Mesenchymal stem cell (in vitro differentiated cells and primary cell): ENCODE measurements around the gene SLC16A8.

Experiments used
- DNase-seq: peaks from one replicate; pipeline ENCODE4 v3.0.0-alpha.2; 2013
- H2AFZ ChIP-seq: one replicate; pipeline ENCODE4 v1.6.1; 2013; ENCODE audit warnings: low read depth, mild to moderate bottlenecking, control low read depth, inconsistent platforms, low read length, moderate library complexity
- H2AK5ac ChIP-seq: 2 replicates; pipeline ENCODE4 v1.6.1; 2013; ENCODE audit warnings: low read length, moderate library complexity, mild to moderate bottlenecking, inconsistent platforms; ENCODE audit not compliant: severe bottlenecking
- H2BK120ac ChIP-seq: one replicate; pipeline ENCODE4 v1.6.1; 2013; ENCODE audit warnings: low read depth, mild to moderate bottlenecking, inconsistent platforms, low read length, moderate library complexity
- H2BK12ac ChIP-seq, 2 experiments: one replicate each; pipeline ENCODE4 v1.6.1; 2013; ENCODE audit warnings: inconsistent platforms in 2 of 2, low read length in 2 of 2, mild to moderate bottlenecking in 2 of 2, moderate library complexity in 2 of 2, control low read depth in 1 of 2
- H2BK15ac ChIP-seq: one replicate; pipeline ENCODE4 v1.6.1; 2013; ENCODE audit warnings: mild to moderate bottlenecking, low read depth, inconsistent platforms; ENCODE audit not compliant: poor library complexity, severe bottlenecking
- H2BK5ac ChIP-seq: 2 replicates; pipeline ENCODE4 v1.6.1; 2013; ENCODE audit warnings: low read depth, mild to moderate bottlenecking, low read length, control low read depth, inconsistent platforms; ENCODE audit not compliant: poor library complexity, severe bottlenecking
- H3K14ac ChIP-seq, 2 experiments: one replicate each; pipeline ENCODE4 v1.6.1; 2013; ENCODE audit warnings: inconsistent platforms in 2 of 2, low read length in 2 of 2, control low read depth in 1 of 2, mild to moderate bottlenecking in 1 of 2, moderate library complexity in 1 of 2
- H3K18ac ChIP-seq, 2 experiments: one replicate each; pipeline ENCODE4 v1.6.1; 2013; ENCODE audit warnings: inconsistent platforms in 2 of 2, low read length in 2 of 2, control low read depth in 1 of 2, low read depth in 1 of 2, mild to moderate bottlenecking in 1 of 2
- H3K23ac ChIP-seq, 2 experiments: one replicate each; pipeline ENCODE4 v1.6.1; 2013; ENCODE audit warnings: inconsistent platforms in 2 of 2, low read length in 2 of 2, mild to moderate bottlenecking in 2 of 2, moderate library complexity in 2 of 2, control low read depth in 1 of 2
- H3K27ac ChIP-seq: 2 replicates; pipeline ENCODE4 v1.5.1; 2013; ENCODE audit warnings: mild to moderate bottlenecking, moderate library complexity, low read length, control low read depth, inconsistent platforms; ENCODE audit not compliant: poor library complexity, severe bottlenecking
- H3K27me3 ChIP-seq, 2 experiments: 2 replicates each; pipeline versions ENCODE4 v1.6.1 to v1.7.0; 2013; ENCODE audit warnings: low read length in 2 of 2, mild to moderate bottlenecking in 2 of 2, moderate library complexity in 2 of 2, control low read depth in 1 of 2, inconsistent platforms in 1 of 2; ENCODE audit not compliant: control insufficient read depth in 1 of 2, insufficient read depth in 1 of 2
- H3K36me3 ChIP-seq, 2 experiments: 2 replicates each; pipeline versions ENCODE4 v1.6.1 to v1.7.0; 2013; ENCODE audit warnings: low read length in 2 of 2, control low read depth in 1 of 2, inconsistent platforms in 1 of 2, low read depth in 1 of 2, mild to moderate bottlenecking in 1 of 2; ENCODE audit not compliant: insufficient read depth in 2 of 2, control insufficient read depth in 1 of 2
- H3K4ac ChIP-seq, 2 experiments: one replicate each; pipeline ENCODE4 v1.6.1; 2013; ENCODE audit warnings: inconsistent platforms in 2 of 2, low read length in 2 of 2, mild to moderate bottlenecking in 2 of 2, moderate library complexity in 2 of 2, control low read depth in 1 of 2, low read depth in 1 of 2
- H3K4me1 ChIP-seq: 2 replicates; pipeline ENCODE4 v1.6.1; 2013; ENCODE audit warnings: low read depth, low read length, control low read depth; ENCODE audit not compliant: control insufficient read depth, insufficient read depth
- H3K4me2 ChIP-seq: 2 replicates; pipeline ENCODE4 v1.6.1; 2013; ENCODE audit warnings: low read length, mild to moderate bottlenecking, inconsistent platforms; ENCODE audit not compliant: poor library complexity, severe bottlenecking
- H3K4me3 ChIP-seq, 2 experiments: 2 replicates each; pipeline versions ENCODE4 v1.5.1 to v1.7.0; 2013; ENCODE audit warnings: low read length in 2 of 2, mild to moderate bottlenecking in 2 of 2, control low read depth in 1 of 2, low read depth in 1 of 2; ENCODE audit not compliant: insufficient read depth in 1 of 2
- H3K79me1 ChIP-seq: replicated peaks from 2 replicates; pipeline ENCODE4 v1.6.1; 2013; ENCODE audit warnings: mild to moderate bottlenecking, control low read depth, low read length, inconsistent platforms; ENCODE audit not compliant: poor library complexity, severe bottlenecking
- H3K9ac ChIP-seq: 2 replicates; pipeline ENCODE4 v1.7.0; 2013; ENCODE audit warnings: mild to moderate bottlenecking, low read length, moderate library complexity
- H3K9me3 ChIP-seq: 2 replicates; pipeline ENCODE4 v1.7.0; 2013; ENCODE audit warnings: mild to moderate bottlenecking, low read length; ENCODE audit not compliant: control insufficient read depth
- H4K8ac ChIP-seq: one replicate; pipeline ENCODE4 v1.6.1; 2013; ENCODE audit warnings: inconsistent platforms, mild to moderate bottlenecking, low read length, moderate library complexity
- H4K91ac ChIP-seq: one replicate; pipeline ENCODE4 v1.6.1; 2013; ENCODE audit warnings: mild to moderate bottlenecking, low read length, inconsistent platforms
- WGBS: methylation state at CpG from one replicate; pipeline ENCODE4 v1.1.7; 2013; ENCODE audit warnings: mixed read lengths; 5-methylcytosine and 5-hydroxymethylcytosine counted together

The SLC16A8 gene

GRCh38 chr22:38097557-38098409 is 13.8 kb upstream of the SLC16A8 start:
- Histone ChIP-seq H3K14ac (no peak overlapping the region), H3K18ac (peak overlapping the region in 1 of 2 experiments; percentile 16), H2AK5ac (no peak overlapping the region), H3K9me3 (no peaks in the 10 kb centered on the region), H2AFZ (peak overlapping the region; percentile 67), H4K91ac (no peak overlapping the region), H2BK120ac (no peak overlapping the region), H3K36me3 (no peaks in the 10 kb centered on the region), H3K9ac (peak overlapping the region; percentile 86), H3K4me3 (no peak overlapping the region), H2BK12ac (peak overlapping the region in 1 of 2 experiments; percentile 67), H4K8ac (peak overlapping the region; percentile 21), H3K4me1 (peaks cover 13% of the 10 kb centered on the region), H3K4ac (no peak overlapping the region), H3K79me1 (no peaks in the 10 kb centered on the region), H3K27me3 (no peaks in the 10 kb centered on the region), H2BK15ac (peak overlapping the region; percentile 31), H3K23ac (peak overlapping the region in 1 of 2 experiments; percentile 67), H3K27ac (no peak overlapping the region), H2BK5ac (no peak overlapping the region), H3K4me2 (no peak overlapping the region)
- WGBS = 13% methylated on average over 16 of the region's 32 CpGs
- peak; percentile 35 for DNase-seq

DNA sequence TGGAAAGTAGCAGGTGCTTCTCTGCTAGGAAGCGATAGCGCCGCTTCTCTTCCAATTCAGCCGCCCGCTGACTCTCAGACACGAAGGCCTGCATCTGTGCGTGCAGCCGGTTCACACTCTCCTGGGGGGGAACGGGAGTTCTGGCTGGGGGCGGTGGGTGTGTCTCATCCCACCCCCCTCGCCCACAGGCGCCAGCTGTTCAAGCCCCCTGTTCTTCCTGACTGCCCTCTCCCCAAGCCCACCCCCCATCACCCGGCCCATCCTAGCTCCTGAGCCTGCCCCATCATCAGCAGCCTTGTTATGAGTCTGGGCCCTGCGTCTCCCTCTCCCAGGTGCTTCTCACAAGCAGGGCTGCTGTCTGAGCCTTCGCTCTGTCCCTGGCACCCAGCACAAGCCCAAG is 13.1 kb upstream of the SLC16A8 start:
- Histone ChIP-seq H2AFZ (no peak overlapping the region), H2BK120ac (no peak overlapping the region), H3K14ac (no peak overlapping the region), H2BK15ac (no peak overlapping the region), H3K27me3 (no peaks in the 10 kb centered on the region), H3K23ac (no peak overlapping the region), H4K8ac (no peak overlapping the region), H2AK5ac (no peak overlapping the region), H3K4ac (no peak overlapping the region), H3K9me3 (no peaks in the 10 kb centered on the region), H2BK12ac (no peak overlapping the region), H3K4me3 (no peak overlapping the region), H3K4me1 (peaks cover 13% of the 10 kb centered on the region), H3K27ac (no peak overlapping the region), H2BK5ac (no peak overlapping the region), H3K9ac (no peak overlapping the region), H4K91ac (no peak overlapping the region), H3K79me1 (no peaks in the 10 kb centered on the region), H3K18ac (no peak overlapping the region), H3K4me2 (no peak overlapping the region), H3K36me3 (no peaks in the 10 kb centered on the region)
- no peak for DNase-seq
- WGBS = 54% methylated on average over 8 of the region's 15 CpGs

DNA sequence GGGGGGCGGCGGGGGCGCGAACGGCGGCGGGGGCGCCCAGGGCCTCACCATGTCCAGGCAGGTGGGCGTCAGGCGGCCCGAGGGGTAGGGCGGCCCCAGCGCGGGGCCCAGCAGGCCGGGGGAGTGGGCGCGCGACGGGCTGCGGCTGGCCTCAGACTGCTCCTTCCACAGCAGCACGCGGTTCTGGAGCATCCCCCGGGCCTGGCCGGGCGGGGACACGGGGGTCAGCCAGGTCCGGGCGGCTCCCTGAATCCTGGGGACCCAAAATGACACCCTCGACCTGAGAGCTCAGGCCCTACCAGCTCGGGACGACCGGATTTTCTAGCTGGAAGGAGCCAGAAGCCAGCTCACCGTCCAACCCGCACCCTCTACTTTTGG is 5.5 kb upstream of the SLC16A8 start:
- H3K18ac ChIP-seq = no peak overlapping the region
- peaks cover 4 to 7% of the 10 kb centered on the region in 2 experiments for H3K27me3 ChIP-seq
- no peak overlapping the region for H3K14ac ChIP-seq
- H3K27ac ChIP-seq = no peak overlapping the region
- H3K4me2 ChIP-seq = peak overlapping the region; percentile 7
- DNase-seq = no peak
- H4K8ac ChIP-seq = peak overlapping the region; percentile 5
- no peak overlapping the region for H3K9ac ChIP-seq
- WGBS = 34% methylated on average over 29 of the region's 34 CpGs
- no peak overlapping the region for H2BK120ac ChIP-seq
- no peaks in the 10 kb centered on the region for H3K79me1 ChIP-seq
- no peak overlapping the region for H2AFZ ChIP-seq
- no peak overlapping the region for H2AK5ac ChIP-seq
- no peak overlapping the region for H3K4ac ChIP-seq
- H3K9me3 ChIP-seq = no peaks in the 10 kb centered on the region
- no peak overlapping the region for H2BK12ac ChIP-seq
- no peak overlapping the region for H2BK15ac ChIP-seq
- no peak overlapping the region for H2BK5ac ChIP-seq
- no peak overlapping the region for H3K4me3 ChIP-seq
- H3K23ac ChIP-seq = no peak overlapping the region
- peaks cover 4 to 8% of the 10 kb centered on the region in 2 experiments for H3K36me3 ChIP-seq
- H4K91ac ChIP-seq = no peak overlapping the region
- H3K4me1 ChIP-seq = peaks cover 10% of the 10 kb centered on the region

- H2BK15ac ChIP-seq = no peak overlapping the region
- H3K4me1 ChIP-seq = peaks cover 10% of the 10 kb centered on the region
These were observed 4.9 kb upstream of the SLC16A8 start for GRCh38 chr22:38088629-38089473.

More at GRCh38 chr22:38088629-38089473, 4.9 kb upstream of the SLC16A8 start:
- Histone ChIP-seq H3K4me3 (peak overlapping the region in 1 of 2 experiments; percentile 70), H4K8ac (peak overlapping the region; percentile 13), H3K27me3 (peaks cover 4 to 10% of the 10 kb centered on the region in 2 experiments), H3K4me2 (peak overlapping the region; percentile 50), H3K4ac (no peak overlapping the region), H3K79me1 (no peaks in the 10 kb centered on the region), H3K27ac (no peak overlapping the region), H3K9me3 (no peaks in the 10 kb centered on the region), H4K91ac (no peak overlapping the region), H3K23ac (peak overlapping the region in 1 of 2 experiments; percentile 79), H3K18ac (peak overlapping the region in 1 of 2 experiments; percentile 40), H2AFZ (no peak overlapping the region), H2AK5ac (no peak overlapping the region), H3K14ac (peak overlapping the region in 1 of 2 experiments; percentile 72), H2BK5ac (no peak overlapping the region), H3K9ac (peak overlapping the region; percentile 54), H2BK120ac (no peak overlapping the region), H2BK12ac (no peak overlapping the region), H3K36me3 (peaks cover 4 to 8% of the 10 kb centered on the region in 2 experiments)
- WGBS = 27% methylated on average over 44 of the region's 85 CpGs
- DNase-seq = no peak
